ENCODE measurements around the gene RYR2. TPM values are rescaled to one million over a fixed set of nuclear protein-coding genes. Genes with fewer than 3 reads are reported as not detected.

Gene RYR2
- total RNA-seq, 1 donor from 2014 or later, result 4.8 TPM

DNA sequence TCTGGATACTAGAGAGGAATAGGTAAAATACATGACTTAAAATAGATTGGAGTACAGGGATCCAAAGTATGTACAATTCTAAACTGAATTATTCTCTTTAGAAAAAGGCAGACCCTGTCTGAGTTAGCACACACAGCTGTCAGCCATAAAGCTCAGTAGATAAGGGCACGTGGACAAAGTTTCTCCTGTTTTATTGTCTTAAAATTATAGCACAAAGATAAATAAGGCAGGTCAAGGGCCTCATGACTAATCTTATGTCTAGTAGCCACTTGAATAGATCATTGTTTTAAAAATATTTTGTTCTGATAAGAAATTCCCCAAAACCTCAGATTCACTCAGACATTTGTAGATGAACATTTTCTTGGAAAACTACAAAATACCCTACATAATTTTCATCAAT, 643.6 kb downstream of the RYR2 start:
- intact Hi-C loops (cut with DNase I), result no loop called here
- Histone ChIP-seq H3K4me3 (no peak overlapping the region), H3K27ac (no peak overlapping the region), H3K9me3 (no peaks in the 10 kb centered on the region), H3K36me3 (no peaks in the 10 kb centered on the region), H3K27me3 (ENCODE audit: low read depth) (no peaks in the 10 kb centered on the region), H3K4me1 (no peaks in the 10 kb centered on the region)
- ATAC-seq, result no peak
- no peak for TF ChIP-seq CTCF (IDR thresholded peaks at IDR 0.05)
- no peak for DNase-seq

DNA sequence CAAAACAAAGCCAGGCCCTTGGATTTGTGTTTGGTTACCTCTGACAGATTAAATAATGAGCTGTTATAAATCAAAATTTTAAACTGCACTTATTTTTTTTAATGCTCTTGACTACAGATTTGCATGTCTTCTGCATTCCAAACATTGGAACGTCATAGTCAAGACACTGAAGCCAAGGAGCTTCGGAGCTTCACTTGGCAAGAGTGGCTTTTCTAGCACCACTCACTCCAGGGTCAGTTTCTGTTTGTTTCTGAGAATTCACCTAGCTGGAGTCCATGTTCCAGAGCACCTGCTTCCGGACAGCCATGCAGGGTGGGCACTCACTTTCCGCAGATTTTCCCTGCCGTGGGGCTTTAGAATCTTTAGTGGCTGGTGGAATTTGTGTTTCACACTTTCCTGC, 645.8 kb downstream of the RYR2 start:
- Histone ChIP-seq H3K36me3 (no peaks in the 10 kb centered on the region), H3K27me3 (ENCODE audit: low read depth) (no peaks in the 10 kb centered on the region), H3K4me3 (no peak overlapping the region), H3K27ac (no peak overlapping the region), H3K9me3 (no peaks in the 10 kb centered on the region), H3K4me1 (no peaks in the 10 kb centered on the region)
- intact Hi-C loops (cut with DNase I), result no loop called here
- DNase-seq, result no peak
- TF ChIP-seq CTCF (IDR thresholded peaks at IDR 0.05), result no peak
- ATAC-seq, result no peak

DNA sequence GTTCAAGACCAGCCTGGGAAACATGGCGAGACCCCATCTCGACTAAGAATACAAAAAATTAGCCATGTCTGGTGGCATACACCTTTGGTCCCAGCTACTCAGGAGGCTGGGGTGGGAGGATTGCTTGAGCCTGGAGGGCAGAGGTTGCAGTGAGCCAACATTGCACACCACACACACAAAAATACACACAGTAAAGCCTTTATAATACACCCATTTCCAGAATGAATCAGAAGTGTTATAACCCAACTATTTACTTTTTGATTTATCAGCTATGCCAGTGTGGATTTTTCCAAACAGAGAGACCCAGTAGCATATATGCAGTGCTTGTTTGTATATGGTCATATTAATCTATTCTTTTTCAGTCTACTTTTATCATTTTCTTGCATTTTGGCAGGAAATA, 648.7 kb downstream of the RYR2 start:
- no peak overlapping the region for H3K27ac ChIP-seq
- DNase-seq (no peak), ATAC-seq (no peak)
- H3K36me3 ChIP-seq, result no peaks in the 10 kb centered on the region
- TF ChIP-seq CTCF (IDR thresholded peaks at IDR 0.05), result no peak
- intact Hi-C loops (cut with DNase I), result no loop called here
- no peaks in the 10 kb centered on the region for H3K9me3 ChIP-seq
- no peak overlapping the region for H3K4me3 ChIP-seq
- H3K4me1 ChIP-seq, result no peaks in the 10 kb centered on the region
- H3K27me3 ChIP-seq (ENCODE audit: low read depth), result no peaks in the 10 kb centered on the region

DNA sequence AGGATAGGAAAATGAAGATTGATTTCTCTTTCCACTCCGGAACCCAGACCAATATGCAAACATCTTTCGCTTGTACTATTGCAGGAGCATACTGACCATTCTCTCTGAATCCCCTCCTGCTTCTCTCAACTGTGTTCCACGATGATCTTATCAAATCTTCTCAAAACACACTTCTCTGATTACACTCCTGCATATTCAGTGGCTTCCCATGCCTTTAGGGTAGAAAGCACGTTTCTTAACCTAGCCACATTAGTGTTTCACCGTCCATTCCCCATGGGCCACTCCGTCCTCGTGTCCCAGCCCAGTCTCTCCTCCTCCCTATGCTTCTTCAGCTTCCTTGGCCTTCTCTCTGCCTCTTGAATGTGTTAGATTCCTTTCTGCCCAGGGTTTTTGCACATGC, 650.3 kb downstream of the RYR2 start:
- Histone ChIP-seq H3K4me1 (no peaks in the 10 kb centered on the region), H3K4me3 (no peak overlapping the region), H3K9me3 (no peaks in the 10 kb centered on the region), H3K36me3 (no peaks in the 10 kb centered on the region), H3K27me3 (ENCODE audit: low read depth) (no peaks in the 10 kb centered on the region), H3K27ac (no peak overlapping the region)
- ATAC-seq (no peak), DNase-seq (no peak)
- TF ChIP-seq CTCF (IDR thresholded peaks at IDR 0.05), result no peak
- intact Hi-C loops (cut with DNase I), result no loop called here

GRCh38 chr1:237695878-237696277, 653.9 kb downstream of the RYR2 start:
- DNase-seq (no peak), ATAC-seq (no peak)
- H3K27me3 ChIP-seq (ENCODE audit: low read depth), result no peaks in the 10 kb centered on the region
- no peaks in the 10 kb centered on the region for H3K36me3 ChIP-seq
- H3K4me3 ChIP-seq, result no peak overlapping the region
- H3K4me1 ChIP-seq, result no peaks in the 10 kb centered on the region
- no peak for TF ChIP-seq CTCF (IDR thresholded peaks at IDR 0.05)
- no peak overlapping the region for H3K27ac ChIP-seq
- H3K9me3 ChIP-seq, result no peaks in the 10 kb centered on the region
- intact Hi-C loops (cut with DNase I), result no loop called here

DNA sequence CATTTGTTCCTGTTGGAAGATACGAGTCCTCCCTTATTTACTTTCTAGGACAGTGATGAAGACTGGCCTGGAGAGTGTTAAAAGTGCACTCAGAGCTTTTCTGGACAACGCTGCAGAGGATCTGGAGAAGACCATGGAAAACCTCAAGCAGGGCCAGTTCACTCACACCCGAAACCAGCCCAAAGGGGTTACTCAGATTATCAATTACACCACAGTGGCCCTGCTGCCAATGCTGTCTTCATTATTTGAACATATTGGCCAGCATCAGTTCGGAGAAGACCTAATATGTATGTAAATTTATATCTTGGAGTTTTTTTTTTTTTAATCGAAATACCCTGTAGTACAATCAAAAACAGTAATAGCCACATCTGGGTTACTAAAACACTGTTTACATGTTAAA, 658.2 kb downstream of the RYR2 start:
- H3K4me1 ChIP-seq, result no peaks in the 10 kb centered on the region
- no peaks in the 10 kb centered on the region for H3K36me3 ChIP-seq
- ATAC-seq, result no peak
- intact Hi-C loops (cut with DNase I), result no loop called here
- DNase-seq, result no peak
- H3K4me3 ChIP-seq, result no peak overlapping the region
- no peak overlapping the region for H3K27ac ChIP-seq
- no peaks in the 10 kb centered on the region for H3K9me3 ChIP-seq
- no peak for TF ChIP-seq CTCF (IDR thresholded peaks at IDR 0.05)
- H3K27me3 ChIP-seq (ENCODE audit: low read depth), result no peaks in the 10 kb centered on the region

Data from lower lobe of right lung (tissue), 2 donors.